Activated T-helper 1 cell treated with anti-CD3 and anti-CD28 coated beads, Interleukin-2, amount 50 U/mL, for 16 hours (primary cell): Measurements from ENCODE around the gene TMEM178B.

Source experiments
- DNase-seq, 2 donors: peaks; one replicate each; pipeline ENCODE4 v3.0.0-alpha.2; 2020; ENCODE audit warnings: low read depth in 1 of 2, low spot score in 1 of 2

TMEM178B gene

DNA sequence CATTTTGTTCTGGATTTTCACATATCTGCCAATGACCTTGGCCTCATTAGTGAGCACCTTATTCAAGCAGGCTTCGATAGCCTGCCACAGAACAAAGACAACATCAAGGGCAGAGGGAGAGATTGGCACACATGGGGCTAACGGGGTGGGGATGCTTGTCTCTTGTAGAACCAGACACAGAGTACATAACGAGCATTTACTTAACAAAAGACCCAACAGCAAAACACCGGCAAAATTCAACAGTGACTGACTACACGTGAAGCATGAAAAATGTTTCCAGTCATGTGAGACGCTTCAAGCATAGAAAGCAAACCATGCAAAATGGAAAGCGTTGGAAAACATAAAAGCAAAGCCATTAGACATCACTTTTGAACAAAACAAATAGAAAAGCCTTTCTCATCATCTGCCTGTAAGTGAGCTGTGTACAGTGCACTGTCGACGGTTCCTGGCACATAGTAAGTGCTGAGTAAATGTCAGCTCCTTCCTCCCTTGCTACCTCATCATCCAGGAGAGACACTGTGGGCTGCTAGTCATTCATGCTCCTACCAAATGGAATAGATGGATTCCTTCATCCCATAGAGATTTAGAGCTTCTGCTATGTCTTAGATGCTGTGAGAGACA is 342.9 kb downstream of the TMEM178B start:
- no peak for DNase-seq

DNA sequence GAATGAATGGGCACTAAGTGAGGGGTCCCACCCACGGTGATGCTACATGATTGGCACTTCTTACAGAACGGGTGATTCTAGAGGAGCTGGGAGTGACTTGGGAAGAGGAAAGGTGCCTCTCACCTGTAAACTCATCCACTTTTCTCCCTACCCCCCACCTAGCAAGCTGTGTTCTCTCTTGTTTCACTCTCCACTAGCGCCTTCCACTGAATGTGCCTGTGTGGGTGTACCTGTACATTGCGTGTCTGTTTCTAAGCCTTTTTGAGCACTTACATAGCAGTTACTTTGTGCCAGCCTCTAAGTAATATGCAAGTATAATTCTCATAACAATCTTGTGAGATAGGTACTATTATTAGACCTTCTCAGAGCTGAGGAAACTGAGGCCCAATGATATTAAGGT is 343.6 kb downstream of the TMEM178B start:
- DNase-seq: no peak

DNA sequence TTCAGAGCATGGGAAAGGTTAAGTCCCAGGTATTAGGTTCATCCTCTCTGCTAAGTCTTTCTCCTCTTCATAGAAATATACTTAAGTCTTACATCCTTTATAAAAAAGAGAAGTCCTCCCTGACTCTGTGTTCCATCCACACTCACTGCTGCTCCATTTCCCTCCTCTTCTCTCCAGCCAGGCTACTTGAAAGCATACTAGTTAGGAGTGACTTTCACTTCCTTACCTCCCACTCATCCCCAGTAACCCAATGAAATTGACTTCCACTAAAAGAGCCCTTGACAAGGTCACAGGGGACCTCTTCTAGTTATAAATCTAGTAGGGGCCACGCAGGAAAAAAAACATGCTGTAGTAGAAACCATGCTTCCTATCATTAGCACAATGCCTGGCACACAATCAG is 344.2 kb downstream of the TMEM178B start:
- no peak for DNase-seq

DNA sequence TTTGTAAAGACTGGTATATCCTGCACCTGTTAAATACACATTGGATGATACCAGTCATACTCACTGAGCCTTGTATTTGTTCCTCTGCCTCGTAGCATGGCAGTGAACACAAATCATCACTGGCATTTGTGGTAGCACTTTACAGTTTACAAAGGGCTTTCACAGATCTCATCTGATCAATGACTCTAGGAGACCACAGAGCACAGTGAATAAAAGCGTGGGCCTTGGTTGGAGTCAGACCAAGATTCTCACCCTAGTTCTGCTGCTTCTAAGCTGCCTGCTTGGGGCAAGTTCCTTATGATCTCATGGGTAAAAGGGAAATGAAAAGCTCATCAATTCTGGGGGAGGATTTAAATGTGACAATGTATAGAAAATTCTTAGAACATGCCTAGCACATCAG is 347.4 kb downstream of the TMEM178B start:
- DNase-seq: no peak

DNA sequence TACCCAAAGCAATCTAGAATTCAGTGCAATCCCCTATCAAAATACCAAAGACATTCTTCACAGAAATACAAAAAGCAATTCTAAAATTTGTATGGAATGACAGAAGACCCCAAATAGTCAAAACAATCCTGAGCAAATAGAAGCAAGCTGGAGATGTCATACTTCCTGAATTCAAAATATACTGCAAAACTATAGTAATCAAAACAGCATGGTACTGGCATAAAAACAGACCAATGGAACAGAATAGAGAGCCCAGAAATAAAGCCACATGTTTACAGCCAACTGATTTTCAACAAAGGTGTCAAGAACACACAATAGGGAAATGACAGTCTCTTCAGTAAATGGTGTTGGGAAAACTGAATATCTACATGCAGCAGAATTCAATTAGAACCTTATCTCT is 353.3 kb downstream of the TMEM178B start:
- no peak for DNase-seq

DNA sequence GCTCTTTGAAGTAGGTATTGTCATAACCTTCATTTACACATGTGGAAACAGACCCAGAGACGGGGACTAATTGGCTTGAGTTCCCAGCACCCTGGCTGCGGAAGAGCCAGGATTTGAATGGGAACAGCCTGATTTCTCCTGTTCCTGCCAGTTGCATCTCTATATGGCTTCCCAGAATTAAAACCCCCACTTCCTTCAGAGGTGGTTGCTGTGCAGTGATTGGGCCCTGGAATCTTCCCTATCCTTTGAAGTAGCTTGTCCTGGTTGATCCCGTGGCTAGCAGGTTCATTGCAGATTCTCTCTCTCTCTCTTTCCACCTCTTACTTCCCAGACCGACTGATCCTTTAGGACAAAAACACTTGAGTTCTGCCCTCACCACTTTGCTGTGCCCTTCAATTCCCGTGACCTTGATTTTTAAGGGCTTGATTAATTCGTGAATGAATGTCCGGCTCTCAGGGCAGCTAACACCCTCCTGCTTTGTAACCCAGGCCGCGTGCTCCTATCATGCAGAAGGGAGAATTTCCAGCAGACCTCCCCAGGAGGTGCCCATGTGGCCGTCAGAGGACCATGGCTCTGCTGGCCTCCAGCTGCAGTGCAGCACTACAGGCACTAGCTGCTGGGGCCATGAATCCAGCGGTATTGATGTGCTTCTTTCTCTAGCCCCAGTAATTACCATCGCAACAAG is 356.7 kb downstream of the TMEM178B start:
- no peak for DNase-seq

DNA sequence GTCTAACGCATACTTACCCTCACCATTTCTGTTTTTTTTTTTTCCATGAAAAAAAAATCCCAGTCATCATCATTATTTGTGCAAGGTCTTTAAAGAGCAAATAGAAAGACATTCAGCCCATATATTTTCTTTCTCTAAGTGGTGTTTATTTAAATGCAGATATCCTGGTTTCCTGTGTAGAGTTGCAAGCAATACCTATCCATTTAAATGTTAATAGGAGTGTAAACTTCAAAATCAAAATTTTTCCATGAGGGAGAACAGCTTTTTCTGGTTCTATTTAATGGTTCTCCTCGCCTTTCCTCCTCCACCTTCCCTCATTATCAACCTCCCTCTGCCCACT is 357.2 kb downstream of the TMEM178B start:
- DNase-seq: no peak

DNA sequence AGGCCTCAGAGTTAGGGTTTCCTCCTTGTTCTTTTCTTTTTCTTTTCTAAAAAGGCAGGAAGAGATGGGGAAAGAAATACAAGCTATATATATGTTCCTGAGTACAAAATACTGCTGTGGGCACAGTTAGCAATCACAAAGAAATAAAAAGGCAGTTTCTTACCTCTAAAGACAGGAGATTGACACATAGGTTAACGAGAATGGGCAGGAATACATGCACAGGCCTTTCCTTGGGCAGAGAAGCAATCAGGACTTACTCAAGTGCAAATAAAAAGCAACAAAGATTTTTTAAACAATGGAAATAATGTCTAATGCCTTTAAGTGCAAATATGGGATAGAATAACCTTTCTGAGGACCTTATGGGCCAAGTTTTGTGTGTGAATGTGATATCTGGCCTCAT is 357.8 kb downstream of the TMEM178B start:
- DNase-seq: no peak

DNA sequence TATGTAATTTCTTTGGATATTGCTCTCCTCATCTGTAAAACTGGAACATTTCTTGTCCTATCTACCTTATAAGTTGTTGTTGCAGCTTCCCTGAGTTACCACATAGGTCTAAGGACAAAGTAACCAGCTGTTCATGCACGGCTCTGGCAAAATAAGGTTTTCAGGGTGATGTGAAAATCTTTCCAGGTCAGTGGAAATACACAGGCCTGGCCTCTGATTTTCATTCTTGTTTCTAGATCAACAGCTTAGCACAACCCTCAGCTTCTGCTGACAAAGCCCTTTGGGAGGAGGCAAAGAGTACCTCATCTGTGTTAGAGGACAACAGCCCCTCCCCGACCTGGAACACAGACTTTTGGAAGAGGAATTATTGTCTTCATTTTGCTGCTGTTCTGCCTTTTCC is 359.8 kb downstream of the TMEM178B start:
- DNase-seq: no peak

DNA sequence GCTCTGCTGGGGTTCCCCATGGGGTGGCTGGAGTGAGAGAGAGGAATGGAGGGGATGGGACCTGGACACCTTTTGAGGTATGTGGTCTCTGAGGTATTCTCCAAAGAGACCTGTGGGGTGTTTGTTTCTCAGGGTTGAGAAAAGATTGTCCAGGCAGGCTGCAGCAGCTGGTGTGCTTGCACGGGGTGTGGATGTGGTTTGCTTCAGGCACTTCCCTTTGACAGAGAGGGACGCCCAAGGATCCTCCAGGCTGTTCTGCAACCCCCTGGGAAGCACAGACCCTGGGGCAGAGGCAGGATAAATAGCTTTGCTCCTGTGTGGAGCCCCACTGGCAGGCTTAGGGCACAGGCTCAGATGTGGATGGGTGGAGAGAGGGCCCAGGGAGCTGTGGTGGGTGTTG is 362.3 kb downstream of the TMEM178B start:
- DNase-seq: no peak

DNA sequence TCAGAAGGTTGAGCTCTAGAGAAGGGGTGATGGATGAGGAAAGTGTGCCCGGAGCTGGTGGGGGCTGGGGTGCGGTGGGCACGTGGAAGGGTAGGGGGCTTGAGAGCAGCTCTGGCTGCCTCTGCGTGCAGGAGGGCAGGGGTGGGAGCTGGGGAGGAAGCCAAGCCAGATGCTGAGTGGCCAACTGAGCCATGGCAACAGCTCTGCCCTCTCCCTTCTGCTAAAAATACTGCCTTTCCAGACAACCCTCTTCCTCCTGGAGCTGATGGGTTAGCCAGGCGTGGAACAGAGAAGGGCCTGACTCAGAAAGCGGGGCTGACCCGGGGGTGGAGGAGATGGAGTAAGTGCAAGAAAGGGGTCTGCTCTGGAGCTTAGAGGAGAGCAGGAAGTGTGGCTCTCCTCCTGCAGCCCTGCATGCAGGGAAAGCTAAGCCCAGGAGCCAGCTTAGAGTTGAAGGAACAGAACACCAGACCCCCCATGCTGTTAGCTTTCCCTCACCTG is 362.8 kb downstream of the TMEM178B start:
- DNase-seq: no peak

DNA sequence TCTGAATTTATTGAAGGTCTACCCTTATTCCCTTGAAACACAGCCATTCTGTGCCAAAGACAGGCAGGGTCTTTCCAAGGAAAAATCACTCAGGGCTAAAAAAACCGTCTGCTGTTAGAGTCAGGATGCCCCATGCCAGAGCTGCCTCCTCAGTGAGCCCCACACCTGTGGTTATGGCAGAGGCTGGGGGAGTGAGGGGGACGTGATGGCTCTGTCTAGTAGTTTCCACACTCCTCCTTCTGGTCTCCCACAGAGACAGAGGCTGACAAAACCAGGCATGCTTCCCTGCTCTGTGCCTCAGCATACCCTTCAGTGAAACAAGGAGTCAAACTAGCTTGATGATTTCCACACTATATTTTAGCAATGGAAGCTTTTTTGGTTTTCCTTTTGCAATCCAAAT is 365.3 kb downstream of the TMEM178B start:
- DNase-seq: no peak

DNA sequence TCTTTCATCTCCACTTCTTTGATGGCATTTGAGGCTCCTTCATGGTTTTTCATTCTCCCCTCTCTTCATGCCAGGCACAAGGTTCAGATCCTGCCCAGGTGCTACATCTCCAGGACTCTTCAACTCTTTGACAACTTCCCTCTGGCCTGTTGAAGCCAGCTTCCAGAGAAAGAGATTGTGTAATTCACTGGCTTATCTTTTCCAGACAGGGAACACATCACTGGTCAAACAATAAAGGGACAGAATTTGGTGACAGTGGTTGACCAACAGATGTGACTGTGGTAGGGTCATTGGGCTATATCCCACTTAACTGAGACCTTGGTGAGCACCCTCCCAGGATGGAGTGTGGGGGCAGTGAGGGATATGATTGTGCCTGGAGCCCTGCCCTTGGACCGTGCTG is 365.9 kb downstream of the TMEM178B start:
- no peak for DNase-seq

DNA sequence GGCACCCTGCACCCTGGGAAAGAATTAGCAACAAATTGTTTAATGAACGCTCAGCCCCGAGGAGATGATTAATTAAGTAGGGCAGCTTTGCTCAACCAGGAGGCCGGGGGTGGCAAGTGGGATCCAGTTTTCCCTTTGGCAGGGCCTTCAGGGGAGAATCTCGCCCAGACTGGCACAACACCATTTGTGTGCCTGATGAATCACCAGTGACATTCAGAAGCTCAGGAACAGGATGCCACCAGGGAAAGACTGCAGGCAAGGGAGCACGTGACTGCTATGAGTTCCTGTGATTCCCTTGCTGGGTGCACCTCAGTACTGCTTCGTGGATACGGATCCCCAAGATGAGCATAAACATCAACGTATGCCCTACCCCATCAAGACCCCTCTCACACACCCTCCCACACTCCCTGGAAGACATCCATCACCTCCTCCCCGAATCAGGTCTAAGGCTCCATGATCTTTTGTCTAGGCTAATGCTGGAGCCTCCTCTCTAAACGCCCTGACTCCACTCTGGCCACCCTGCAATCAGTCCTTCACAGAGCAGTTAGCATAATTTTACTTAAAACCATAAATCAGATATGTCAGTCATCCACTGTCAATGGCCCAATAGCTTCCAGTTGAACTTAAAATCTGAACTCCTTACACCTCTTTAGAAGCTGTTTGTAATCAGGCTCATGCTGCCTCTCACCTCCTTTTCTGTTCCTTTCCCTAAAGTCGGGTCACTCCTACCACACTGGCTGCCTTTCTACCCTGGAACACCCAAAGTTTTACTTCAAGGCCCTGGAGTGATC is 368.2 kb downstream of the TMEM178B start:
- DNase-seq: no peak

DNA sequence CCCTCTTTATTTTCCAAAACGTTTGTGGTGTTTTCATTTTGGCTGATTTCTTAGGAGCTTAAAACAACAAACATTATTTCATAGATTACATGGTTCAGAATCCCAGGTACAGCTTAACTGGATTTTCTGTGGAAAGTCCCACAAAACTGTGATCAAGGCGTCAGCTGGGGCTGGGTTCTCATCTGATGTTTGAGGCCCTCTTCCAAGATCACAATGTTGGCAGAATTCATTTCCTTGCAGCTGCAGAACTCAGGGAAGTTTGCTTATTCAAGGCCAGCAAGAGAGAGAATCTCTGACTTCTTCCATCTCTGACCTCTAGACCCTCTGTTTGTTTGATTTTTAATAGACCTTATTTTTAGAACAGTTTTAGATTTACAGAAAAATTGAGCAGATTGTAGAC is 368.9 kb downstream of the TMEM178B start:
- DNase-seq: no peak

DNA sequence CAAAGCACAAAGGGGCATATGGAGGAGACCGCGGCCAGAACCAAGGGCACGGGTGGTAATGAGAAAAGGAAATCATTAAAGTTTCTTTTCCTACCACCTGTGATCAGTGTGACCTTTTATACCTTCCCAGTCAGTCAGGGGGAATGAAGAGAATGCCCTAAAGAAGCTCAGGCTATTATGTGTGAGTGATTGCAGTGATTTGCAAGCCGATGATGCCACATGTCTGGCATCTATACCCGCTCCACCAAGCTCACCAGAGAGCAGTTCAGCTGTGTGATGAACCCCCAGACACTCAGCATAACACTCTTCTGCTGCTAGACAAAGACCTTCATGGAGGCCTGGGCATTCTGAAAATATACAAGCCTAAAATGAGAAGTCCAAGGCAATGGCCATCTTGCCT is 371.1 kb downstream of the TMEM178B start:
- no peak for DNase-seq

DNA sequence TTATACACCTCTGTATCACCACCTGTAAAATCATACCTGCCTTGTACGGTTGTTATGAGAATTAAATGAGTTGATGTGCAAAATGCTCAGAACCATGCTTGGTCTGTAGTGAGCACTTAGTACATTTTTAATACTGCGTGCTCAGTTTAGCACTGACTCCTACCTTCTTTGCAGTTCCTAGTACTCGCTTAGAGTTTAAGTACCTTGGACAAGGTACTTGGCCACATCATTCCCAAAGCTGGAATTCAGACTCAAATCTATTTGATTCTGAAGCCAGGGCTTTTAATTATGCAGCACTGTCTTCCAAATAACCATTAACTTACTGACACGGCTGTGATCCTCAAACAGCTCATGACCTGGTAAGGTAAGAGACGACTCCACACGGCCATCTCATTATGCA is 377.4 kb downstream of the TMEM178B start:
- DNase-seq: no peak

DNA sequence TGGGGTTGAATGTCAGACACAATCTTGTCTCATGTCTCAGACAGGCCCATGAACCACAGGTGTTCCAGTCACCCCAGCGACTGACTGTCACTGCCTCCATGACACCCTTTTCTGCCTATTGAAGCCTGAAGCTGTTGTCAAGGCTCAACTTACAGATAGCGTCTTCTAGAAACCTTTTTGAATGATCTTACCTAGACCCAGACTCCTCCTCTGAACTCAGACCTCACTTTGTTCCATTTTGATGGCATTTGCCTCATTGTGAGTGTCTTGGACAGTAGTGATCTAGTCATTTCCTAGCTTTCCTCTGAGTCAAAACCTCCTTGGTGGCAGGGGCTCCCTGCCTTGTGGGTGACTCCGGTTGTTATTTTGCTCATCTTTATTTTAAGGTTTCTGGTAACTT is 379.0 kb downstream of the TMEM178B start:
- DNase-seq: no peak

DNA sequence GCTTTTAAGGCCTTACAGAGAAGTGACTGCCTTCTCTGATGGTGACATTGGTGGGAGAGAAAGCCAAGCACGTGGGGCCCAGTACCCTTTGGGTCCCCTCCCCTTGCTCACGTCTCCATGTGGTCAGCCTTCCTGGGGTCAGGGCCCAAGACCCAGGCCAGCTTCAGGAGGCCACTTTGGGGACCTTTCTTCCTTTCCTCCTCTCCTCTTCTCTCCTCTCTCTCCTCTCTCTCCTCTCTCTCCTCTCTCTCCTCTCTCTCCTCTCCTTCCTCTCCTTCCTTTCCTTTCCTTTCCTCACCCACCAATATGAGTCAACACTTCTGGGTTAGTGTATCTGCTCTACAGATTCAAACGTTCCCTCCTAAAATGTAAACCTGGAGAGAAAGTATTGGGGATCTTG is 380.5 kb downstream of the TMEM178B start:
- DNase-seq: no peak

DNA sequence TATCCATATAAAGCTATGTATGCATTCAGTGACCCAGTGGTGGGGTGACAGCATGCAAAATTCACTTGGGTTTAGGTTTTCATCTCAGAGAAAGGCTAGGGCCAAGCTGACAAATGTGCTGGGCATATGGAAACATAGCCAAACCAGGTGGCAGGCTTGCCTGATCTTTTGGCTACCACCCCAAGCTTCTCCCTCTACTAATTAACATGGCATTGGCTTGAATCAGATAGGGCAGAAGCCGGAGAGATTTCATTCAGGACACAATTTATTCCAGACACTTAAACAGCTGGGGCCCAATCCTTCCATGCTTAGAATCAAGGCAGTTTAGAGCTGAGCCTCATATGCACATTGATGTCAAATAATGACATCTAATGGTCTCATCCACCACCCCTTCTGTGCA is 381.9 kb downstream of the TMEM178B start:
- DNase-seq: no peak

DNA sequence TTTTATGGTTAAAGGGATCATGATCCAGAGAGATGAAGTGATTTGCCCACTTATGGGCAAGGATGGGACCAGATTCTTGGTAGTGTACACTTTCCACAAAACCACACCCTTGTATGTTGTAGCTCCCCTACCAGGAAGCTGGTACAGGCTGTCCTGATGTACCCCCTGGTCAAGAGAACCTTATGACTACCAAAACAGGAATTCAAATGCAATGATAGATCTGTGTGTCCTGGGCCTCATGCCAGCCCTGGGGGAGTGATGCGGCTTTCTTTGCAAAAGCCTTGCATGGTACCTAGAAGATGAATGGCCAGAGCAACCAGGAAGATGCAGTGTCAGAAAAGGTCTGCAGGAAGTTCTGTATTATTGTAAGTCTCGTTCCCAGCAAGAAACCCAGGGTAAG is 382.4 kb downstream of the TMEM178B start:
- no peak for DNase-seq

DNA sequence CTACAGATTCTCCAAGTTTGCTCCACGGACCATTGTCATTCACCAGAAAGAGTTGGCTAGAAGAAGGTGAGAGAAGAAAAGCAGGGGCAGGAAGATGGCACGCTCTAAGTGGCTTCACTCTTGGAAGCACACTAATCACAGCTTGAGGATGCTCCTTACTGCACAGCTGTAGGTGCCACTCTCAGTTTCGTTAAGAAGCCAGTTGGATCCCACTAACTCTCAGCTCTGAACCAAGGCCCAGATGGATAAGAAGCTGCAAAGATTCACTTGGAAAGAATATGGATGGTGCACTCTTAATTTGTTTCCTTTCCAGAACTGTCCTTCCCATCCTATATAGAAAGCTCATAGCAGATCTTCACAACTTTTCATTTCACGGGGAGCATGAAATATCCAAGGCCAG is 382.8 kb downstream of the TMEM178B start:
- no peak for DNase-seq
